HG02678 (cell line): ENCODE data around the gene HBEGF.

Source experiments
- ATAC-seq: cut with Tn5 transposase; IDR thresholded peaks from one replicate; pipeline ENCODE4 v1.9.1; 2021; ENCODE audit warnings: mild to moderate bottlenecking, moderate library complexity; ENCODE audit not compliant: unreplicated experiment

HBEGF gene

DNA sequence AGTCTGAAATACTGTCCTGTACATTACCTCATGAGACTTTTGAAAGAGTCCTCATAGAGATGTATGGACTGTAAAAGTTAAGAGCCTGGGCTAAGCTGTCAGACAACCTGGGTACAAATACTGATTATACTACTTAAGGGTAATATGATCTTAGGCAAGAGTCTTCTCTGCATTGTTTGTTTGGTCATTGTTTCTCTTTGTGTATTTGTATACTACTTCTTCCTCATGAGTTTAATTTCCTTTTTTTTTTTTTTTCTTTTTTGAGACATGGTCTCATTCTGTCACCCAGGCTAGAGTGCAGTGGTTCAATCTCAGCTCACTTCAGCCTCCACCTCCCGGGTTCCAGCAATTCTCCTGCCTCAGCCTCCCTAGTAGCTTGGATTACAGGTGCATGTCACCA, 40.9 kb downstream of the HBEGF start:
- no peak for ATAC-seq

DNA sequence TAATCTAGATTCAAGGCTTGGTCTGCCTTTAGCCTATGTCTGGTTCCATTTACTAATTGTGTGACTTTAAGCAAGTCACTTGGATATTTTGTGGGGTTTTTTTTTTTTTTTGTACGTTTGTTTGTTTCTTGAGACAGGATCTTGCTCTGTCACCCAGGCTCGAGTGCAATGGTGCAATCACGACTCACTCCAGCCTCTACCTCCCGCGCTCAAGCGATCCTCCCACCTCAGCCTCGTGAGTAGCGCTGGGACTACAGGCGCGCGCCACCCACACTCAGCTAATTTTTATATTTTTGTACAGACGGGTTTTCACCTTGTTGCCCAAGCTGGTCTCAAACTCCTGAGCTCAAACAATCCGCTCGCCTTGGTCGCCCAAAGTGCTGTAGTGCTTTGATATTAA, 42.4 kb downstream of the HBEGF start:
- ATAC-seq, result no peak

DNA sequence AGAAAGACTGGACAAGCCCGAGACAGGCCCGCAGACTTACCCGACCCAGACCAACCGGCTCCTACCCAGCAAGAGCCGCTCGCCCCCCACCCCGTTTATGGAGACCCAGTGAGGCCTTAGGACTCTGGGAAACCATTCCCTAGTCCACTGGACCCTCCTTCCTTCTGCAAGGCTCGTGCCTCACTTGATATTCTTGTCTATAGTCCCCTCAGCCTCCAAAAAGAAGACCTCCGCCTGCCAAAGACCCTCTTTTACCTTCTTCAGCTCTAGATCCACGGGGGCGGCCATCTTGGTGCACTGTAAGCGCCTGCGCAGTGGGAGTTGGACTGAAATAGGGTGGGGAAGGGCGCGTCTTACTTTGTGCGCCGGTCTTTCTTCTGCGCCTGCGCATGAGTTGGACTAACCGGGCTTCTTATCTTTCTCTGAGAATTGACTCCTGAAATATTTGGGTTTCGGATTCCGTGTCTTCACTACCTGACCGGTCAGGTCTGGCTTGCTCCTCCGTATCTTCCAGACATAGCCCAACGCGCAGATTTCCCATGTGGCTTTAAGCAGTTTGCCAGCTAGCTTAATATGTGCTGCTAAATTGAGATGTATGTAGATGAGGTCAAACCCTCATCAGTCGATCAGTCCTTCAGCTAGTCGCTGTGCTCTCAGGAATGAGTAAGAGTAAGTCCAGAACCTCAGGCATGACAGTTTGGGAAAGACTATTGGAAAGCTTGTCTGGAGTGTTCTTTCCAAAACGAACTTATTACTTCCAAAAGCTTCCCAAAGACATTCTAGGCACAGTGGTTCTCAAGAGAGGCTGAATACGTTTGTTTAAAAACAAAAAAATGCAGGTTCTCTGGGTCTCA, 43.4 kb downstream of the HBEGF start, which contains the start of gene PFDN1:
TSS of gene PFDN1 (minus strand) at position 316 of the 854 bp plus-strand sequence. CDS start at position 288, 28 bp downstream.
- ATAC-seq, result peak; percentile 95

DNA sequence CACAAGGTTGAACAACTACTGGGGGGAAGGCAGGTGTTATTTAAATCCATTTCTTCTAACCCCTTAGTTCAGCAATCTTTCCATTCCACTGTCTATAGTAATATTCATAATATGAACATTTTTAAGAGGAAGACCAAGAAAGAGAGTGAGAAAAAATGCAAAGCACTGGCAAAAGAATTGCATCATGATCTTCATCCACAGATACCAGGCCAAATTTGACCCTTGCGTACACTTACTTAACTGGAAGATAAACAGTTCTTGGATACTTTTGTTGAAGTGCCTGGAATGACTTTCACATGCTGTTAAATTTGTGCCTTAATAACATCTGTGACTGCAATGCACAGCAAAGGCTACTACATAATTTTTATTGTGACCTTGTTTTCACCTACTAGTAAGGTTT, 45.3 kb downstream of the HBEGF start:
- ATAC-seq, result no peak

DNA sequence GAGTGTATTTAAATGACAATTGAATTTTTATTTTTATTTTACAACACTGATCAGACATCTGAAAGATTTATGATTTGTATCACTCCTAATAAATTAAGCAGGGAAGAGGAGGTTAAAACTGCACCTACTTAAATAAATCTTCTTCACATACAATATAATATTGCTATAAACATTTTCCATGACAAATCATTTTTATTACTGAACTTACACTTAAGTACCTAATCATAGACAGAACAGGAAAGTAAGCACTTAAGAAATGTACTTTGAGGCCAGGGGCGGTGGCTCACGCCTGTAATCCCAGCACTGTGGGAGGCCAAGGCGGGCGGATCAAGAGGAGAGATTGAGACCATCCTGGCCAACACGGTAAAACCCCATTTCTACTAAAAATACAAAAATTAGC, 47.3 kb downstream of the HBEGF start:
- ATAC-seq, result no peak

DNA sequence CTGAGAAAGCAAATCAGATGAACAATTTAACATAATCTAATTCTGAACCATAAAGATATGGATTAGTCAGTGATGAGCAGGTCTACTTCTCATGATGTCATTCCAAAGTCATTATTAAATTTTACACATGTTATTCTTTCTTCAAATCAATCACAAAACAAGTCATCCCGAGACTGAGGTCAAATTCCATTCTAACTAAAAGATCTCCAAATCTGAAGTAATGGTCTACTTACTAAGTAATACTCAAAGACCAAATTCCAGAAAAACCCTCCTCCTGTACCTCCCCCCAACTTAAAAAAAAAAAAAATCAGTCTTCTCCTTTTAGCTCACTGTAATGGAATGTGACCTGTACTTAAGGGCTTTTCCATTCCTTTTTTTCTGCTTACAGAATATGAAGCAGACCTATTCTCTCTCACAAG, 48.2 kb downstream of the HBEGF start:
- no peak for ATAC-seq

DNA sequence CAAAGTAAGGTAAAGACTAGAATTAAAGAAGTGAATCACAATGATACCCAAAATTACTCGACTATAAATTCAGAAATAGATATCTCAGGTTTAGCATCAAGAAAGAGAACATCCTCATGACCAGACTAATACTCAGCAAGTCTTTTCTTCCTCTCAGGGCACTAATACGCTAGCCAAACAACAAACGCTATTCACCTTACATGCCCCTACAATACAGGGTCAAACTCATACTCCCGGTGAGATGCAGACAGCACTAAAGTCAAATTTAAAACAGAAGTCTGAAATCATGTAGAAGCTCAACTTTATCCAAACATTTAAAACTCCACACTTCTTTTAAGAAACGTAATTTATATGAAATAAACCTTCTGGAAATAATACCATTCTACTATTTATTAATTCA, 49.1 kb downstream of the HBEGF start:
- ATAC-seq, result no peak

DNA sequence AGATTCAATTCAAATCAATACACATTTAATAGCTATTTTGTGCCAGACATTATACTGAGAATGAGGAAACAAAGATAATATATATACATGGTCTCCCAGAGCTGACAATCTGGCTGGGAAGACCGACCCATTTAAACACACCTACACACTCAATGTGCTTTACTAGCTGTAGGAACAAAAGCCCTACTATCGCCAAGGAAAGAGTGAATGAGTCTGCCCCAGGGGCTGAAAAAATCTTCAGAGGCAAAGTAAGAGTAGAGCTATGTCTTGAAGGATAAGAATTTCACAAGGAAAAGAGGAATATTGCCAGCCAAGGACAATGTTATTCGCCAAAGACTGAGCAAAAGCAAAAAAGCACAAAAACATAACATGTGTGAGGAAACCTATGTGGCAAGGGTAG, 50.1 kb downstream of the HBEGF start:
- no peak for ATAC-seq

DNA sequence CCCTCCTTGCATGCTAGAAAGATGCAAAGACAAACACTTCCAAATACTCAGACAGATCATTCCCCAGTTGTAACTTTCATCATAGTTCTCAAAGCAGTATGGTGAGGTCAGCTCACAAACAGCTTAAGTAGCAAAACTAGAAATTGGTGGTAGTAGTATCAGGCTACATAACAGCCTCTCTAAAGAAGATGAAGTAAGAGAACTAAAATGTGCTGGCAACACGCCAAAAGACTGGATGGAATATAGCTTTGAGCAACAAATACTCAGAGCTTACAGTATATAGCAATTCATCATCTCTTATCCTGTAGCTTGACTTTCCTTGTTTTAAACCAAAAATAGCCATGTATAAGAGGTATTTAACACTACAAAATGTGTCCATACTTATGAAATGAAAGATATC, 51.0 kb downstream of the HBEGF start:
- ATAC-seq, result no peak

DNA sequence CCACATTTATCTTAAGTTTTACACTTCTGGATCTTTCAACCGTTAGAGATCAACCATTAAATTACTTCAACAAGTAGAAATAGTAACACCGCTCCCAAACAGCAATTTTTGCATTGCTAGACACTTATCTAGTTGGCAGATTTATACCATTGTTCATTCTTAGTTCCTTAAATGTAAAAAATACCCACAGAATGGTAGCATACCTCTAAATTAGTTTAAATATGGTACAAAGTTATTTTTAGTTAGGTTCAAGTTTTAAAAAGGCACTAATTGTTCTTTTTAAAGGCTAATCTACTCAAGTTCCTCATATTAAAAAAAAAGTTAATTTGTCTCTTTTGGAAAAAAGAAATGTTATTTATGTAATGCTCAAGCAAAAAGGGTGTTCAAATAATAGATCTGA, 51.6 kb downstream of the HBEGF start:
- ATAC-seq, result no peak

DNA sequence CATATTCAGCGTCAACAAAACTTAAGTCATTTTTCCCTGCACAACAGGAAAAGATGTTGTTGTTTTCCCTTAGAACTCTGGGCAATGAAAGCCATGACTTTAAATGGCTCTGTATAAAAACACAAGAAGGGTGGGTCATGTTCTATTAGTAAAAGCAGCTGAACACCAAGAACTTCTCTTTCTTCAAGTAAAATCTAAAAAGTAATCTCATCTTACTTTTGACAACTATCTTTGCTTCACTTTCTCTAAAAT, 52.6 kb downstream of the HBEGF start:
- ATAC-seq, result no peak

DNA sequence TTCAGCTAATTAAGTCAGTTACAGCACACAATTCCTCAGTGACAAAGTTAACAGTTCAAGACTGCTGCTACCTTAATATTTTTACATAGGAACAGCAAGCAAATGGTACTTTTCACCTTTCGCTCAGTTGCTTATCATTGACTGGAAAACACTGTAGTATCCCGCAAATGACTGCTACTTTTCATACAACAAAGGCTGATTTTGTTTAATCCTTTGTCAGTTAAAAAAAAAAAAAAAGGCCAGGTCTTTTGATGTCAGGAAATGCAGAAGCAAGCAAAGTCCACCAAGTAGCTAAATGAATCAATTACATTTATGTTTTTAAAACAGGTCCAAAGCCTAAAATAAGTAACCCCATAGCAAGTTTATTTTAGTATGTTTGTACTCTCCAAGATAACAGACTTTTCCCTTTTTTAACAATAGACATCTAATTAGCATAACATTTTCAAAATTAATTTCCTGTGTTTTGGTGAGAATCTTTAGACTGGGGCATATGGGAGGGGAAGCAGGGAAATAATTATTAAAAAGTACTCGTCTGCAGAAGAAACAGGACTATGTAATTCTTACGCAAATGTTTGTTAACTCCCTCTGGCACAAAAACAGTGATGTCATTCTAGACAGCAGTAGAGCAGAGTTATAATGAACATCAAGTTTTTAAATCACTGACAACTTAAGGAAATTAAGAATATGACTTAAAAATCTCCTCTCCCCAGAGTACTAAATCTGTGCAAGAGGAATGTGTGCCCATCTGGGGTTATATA, 53.1 kb downstream of the HBEGF start:
- ATAC-seq, result no peak

DNA sequence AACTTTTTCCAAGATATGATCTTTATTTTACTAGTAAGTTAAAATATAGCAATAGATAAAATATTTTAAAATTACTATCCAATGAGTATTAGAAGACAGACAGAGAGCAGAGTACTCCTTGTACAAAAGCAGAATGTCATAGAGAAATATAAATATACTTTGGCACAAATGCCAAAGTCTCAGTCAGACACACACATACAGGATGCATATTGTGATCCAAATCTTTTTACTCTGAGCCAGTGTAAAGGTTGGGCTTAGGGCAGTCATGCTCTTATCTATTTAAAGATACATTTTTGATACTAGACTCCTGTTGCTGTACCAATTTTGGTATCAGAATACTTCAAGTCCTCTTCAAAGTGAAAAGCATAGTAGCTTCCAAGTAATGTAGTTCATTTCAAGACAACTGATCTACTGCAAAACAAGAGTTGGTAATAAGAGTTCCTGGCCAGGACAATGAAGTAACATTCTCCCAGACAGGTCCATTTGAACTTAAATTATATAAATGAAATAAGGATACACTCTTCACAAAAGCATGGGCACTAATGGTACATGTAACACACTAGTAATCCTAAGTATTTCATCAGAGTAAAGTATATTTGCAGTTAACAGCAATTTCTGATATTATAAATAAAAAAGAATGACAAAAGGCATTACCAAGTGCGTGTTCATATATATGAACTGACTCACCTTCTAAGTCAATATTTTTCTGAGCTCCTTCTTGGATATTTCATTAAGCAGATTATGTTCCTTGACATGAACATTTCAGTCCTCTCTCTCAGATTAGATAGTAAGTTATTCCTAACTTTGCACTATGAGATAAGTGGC, 54.0 kb downstream of the HBEGF start:
- no peak for ATAC-seq

DNA sequence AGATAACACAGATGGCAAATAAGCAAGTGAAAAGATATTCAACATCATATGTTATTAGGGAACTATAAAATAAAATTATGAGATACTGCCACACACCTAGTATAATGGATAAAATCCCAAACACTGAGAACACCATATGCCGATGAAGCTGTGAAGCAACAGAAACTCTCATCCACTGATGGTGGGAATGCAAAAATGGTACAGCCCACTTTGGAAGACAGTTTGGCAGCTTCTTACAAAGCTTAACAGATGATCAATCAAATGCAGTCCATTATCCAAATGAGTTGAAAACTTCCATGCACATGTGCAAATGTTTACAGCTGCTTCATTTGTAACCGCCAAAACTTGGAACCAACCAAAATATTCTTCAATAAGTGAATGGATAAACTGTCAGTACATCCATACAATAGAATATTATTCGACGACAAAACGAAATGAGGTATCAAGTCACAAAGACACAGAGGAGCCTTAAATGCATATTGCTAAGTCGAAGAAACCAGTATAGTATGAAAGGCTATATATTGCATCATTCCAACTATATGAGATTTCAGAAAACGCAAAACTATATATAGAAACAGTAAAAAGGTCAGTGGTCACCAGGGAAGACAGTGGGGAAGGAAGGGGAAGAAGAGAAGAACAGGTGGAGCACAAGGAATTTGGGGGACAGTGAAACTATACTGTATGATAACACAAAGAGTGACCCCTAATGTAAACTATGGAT, 58.4 kb downstream of the HBEGF start:
- ATAC-seq, result no peak

DNA sequence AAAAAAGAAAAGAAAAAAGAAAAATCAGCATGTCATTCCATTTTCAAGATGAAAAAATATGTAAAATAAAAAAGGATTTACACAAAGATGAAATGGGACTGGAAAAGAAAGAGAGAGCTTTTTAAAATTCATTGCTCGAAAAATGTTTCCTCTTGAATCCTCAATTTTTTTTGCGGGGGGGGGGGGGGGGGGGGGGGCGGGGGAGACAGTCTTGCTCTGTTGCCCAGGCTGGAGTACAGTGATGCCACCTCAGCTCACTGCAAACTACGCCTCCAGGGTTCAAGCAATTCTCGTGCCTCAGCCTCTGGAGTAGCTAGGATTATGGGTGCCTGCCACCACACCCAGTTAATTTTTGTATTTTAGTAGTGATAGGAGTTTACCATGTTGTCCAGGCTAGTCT, 60.0 kb downstream of the HBEGF start:
- ATAC-seq, result no peak

DNA sequence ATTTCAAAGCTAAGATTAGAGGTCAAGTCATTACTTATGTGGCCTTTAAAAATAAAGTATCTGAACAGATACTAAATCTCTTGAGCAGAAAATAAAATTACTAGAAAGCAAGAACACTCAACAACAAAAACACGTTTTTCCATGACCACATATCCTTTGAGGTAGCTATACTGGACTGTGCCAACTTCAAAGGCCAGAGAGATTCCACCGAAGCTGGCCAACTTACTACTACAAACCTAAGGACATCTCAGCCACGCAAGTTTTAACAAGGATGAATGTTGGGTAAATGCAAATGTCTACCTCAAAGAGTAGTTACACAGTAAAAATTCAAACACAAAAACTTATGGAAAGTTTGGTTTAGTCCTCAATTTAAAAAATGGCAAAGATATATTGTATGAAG, 62.4 kb downstream of the HBEGF start:
- ATAC-seq, result no peak
